DMS53 treated with DMSO at 0.1 percent for 48 hours (cell line): Measurements from ENCODE around the gene AGPAT3.

Experiments
- DNase-seq: peaks from one replicate; lab custom pipeline; 2025; ENCODE audit not compliant: unreplicated experiment; lab: John Stamatoyannopoulos, UW

Gene AGPAT3

DNA sequence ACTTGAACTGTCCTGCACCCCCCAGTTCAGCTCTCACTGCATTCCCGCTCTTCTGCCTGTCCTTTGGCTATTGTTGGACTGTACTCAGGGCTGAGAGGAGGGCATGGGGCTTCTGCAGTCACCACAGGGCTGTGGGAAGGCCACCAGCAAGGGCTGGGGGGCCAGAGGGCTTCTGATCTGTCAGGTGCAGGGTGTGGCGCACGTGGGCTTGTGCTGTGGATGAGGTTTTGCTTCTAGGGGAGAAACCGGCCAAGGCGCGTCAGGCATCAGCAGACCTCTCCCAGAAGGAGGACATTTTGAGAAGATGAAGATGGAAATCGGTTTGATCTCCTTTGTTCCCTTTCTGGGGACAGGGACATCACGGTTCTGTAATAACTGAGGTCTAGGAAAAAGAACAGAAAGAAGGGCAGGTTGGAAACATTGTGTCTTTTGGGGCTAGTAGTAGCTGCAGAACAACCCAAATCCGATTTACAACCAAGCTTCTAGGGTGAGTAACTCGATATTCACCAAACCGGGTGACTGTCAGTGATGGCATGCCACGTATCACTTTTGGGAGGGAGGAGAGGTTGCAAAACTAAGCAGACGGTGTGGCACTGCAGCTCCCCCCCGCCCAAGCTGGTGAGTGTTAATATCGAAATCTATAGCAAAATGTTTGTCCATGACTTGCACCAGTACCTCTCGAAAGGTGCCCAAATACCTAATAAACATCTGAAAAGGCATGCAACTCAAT, 40.9 kb downstream of the AGPAT3 start:
- no peak for DNase-seq

DNA sequence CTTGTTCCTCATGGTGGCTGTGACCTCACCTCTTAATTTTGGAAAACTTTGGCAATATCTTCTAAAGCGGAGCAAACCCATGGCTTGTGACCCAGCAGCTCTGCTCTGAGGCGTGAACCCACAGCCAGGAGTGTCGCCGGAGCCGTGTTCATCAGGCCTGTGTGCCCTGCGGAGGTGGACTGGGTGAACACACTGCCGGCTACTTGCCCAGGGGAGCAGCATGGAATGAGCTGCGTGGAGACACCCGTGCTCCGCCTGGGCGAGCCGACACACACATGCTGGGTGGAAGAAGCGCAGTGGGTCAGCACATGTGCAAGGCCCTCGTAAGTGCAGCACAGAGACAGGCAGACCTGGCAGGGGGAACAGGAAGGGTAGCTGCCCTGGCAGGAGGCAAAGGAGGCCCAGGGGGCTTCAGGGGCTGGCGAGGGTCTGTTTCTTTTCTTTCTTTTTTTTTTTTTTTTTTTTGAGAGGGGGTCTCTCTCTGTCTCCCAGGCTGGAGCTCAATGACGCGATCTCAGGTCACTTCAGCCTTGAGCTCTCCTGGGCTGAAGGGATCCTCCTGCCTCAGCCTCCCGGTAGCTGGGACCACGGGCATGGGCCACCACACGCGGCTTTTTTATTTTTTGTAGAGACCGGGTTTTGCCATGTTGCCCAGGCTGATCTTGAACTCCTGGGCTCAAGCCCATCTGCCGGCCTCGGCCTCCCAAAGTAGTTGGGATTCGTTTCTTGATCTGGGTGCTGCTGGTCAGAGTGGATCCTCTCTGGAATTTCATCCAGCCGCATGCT, 41.8 kb downstream of the AGPAT3 start:
- DNase-seq, result no peak

DNA sequence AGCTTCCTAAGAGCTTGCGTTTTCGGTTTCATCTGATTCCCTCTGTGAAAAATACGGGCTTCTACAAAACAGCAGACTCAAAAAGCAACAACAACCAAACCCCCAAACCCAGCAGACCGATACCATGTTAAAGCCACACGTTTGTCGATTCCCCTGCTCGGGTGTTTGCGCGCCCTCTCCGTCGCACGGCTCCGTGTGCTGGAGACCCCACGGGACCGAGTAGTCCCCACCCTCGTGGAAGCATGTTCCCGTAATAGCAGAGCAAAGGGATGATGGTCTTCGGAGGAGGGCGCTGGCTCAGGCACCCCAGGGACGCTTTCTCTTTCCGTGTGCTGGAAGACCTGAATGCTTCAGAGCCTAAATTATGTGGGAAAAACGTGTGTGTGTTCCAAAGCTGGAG, 42.7 kb downstream of the AGPAT3 start:
- DNase-seq, result no peak

DNA sequence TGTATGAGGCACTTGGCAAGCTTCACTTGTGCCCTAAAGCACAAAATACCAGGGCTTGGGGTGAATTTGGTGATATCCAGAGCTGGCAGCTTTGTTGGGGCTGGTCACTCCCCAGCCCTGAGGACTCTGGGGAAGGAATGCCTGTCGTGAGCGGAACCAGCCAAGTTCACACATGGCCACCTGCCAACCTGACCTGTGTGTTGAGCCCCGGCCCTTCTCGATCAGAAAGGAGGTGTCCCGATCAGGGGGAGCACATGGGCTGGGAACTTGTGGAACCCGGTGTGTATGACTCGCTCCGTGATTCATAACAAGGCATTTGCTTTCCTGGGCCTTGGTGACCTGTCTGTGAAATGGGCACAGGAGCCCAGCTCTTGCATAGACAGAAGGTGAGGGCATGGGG, 43.1 kb downstream of the AGPAT3 start:
- DNase-seq, result no peak

DNA sequence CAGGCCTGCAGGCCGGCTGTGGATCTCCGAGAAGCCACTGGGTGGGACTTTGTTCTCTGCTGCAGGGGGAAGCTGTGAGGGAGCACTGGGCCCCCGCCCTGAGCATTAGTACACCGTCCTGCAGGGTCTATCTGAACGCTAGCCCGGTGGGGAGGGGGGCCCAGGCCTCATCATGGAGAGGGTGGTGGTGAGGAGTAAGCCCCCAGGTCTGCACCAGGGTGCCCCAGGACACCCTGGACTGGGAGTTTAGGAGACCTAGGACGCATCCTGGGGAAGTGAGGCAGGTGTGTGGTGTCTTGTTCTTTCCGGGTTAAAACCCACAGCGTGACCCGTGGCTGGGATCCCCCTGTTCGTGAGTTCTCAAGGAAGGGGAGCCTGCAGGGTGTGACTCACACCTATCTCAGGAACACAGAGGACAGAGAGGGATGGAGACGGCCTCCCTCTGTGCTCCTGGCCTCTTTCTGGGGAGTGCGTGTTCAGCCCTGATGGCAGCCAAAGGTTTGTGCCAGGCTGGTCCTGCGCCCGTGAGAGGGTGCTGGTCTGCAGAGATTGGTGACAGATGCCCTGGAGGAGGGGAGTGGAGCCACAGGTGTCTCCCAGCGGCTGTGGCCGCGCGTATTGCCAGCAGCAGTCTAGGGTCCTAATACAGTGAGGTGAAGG, 44.8 kb downstream of the AGPAT3 start:
- DNase-seq, result no peak

DNA sequence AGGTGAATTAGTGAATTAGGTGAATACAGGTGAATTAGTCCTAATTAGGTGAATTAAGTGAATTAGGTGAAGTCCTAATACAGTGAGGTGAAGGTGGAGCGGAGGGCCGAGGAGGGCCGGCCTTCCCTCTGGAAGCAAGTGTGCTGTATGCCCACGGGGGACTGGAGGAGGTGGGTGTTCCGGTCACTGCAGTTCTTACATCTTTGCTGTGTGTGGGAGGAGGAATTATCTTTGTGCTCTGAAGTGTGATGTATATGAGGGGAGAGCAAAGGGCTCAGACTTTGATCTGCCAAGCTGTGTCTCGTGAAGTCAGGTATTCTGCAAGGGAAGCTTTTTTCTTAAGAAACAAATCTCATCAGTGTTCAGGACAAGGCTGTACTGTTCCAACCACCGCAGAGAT, 45.4 kb downstream of the AGPAT3 start:
- DNase-seq, result no peak

DNA sequence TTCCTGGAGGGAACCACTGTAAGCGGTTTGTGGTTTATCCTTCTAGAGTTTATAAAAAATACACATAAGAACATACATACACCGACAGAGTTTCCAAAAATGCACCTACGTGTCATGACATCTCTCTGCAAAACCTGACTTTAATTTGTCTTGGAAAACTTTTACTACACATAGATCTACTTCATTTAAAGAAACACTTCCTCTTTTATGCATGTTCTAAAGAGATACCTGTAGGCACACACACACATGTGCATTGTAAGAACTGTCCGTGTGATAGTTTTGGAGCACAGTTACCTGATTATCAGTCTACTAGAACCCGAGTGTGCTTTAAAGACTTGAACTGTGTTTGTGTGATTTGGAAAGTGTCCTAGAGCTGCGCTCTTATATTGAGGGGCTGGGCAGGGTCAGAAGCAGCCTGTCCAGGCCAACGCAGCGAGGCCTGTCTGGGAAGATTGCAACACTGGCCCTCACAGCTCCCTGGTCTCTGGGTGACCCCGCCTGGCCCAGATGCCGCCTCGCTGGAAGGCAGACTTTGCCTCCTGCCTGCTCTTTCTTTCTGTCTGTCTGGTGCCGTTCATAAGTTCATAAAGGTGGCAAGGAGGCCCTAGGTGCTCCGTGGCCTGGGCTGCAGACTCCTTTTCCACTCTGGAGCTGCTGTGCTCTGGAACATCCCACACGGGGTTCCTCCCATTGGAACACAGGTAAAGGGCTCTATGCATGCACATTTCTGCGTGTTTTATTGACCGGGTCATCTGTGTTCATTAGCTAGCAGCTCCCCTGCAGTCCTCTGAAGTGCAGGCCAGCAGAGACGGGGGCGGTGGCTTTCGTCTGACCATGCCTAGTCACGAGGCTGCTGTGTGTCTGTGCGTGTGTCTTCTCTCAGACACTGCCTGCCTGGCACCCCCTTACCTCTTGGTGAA, 46.3 kb downstream of the AGPAT3 start:
- DNase-seq, result no peak

DNA sequence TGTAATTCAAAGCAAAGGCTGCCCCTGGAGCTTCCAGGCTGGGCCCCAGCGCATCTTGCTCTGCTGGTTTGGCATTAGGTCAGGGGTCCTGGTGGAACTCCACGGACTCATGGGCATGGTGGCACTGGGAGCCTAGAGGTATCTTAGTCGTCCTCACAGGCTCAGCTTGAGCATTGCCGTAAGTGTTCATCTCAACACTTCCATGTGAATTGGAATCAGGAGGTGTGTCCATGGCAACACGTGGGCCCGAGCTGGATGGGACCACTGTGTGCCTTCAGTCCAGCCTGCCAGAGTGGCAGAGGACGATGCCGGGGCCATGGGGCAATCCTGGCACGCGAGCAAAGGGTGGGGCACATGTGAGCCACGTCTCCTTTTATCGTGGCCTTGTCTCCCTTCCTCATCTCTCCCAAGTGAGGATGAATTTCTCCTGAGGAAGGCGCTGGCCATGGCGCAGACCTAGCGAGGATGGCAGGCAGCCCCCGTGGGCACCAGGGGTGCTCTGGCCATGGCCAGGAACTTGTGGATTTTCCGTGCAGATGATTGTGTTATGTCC, 47.0 kb downstream of the AGPAT3 start:
- no peak for DNase-seq

DNA sequence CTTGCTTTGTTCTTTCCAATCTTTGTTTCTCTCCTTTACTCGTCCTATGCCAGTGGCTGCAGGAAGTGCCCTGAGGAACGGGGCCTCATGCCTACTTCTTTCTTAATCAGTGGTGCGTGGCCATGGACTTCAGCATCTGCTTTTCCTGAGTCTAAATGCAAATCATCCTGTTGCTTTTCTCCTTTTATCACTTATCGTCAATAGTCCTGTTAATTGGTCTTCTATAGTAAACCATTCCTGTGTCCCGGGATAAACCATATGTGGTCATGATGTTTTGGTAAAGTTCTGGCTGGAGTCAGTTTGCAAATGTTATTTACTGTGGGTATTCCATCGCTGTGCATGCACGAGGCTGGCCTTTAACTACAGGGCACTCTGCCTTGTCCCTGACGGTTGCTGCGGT, 47.5 kb downstream of the AGPAT3 start:
- no peak for DNase-seq

DNA sequence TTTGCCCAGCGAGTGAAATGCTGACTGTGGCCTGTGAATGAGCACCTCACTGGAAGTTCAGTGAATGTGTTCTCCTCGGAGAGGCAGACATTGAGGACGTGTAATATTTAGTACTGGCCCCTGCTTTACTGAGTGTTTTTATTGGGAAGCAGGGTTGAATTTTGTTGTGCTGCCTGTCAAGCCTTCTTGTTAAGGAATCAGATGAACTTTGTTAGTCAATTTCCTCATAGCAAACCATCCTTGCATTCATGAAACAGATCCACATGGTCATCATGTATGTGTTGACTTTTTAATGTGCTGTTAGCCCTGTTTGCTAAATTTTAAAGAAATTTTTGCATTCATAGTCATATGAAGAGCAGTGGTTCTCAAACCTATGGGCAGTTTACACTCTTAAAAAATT, 47.9 kb downstream of the AGPAT3 start:
- no peak for DNase-seq

DNA sequence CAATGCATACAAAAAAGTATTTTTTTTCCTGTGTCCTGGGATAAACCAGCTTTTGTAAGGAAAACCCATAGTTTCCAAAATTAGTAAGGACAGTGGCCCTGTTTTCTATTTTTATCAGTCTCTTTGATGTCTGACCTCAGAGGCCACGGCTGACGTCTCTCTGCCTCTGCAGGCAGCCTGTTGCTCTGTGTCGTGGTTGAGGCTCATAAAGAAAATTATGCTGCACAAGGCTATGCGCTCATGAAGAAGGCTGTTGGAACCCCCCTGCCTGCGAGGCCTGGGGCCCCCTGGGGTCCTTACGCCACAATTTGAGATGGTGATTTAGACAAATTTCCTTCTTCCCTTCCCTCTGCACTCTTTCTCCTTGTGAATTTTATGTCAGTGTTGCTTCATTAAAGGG, 48.9 kb downstream of the AGPAT3 start:
- DNase-seq, result no peak

DNA sequence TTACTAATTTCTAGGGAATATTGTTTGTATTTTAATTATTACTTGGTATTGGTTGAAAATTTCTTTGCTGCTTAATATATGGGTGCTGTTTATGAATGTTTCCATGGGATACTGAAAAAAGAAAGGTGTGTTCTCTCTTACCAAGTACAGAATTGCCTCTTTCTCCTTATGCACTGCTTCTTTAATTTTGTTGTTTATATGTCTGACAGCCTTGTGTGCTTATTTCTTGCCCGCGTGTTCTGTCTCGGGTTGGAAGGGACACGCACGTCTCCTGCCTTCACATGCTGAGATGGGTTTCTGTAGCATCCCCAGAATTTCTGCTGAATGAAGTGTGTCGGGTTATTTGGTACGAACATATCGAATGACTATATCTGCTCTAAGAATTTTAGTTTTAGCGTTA, 51.1 kb downstream of the AGPAT3 start:
- DNase-seq, result no peak

DNA sequence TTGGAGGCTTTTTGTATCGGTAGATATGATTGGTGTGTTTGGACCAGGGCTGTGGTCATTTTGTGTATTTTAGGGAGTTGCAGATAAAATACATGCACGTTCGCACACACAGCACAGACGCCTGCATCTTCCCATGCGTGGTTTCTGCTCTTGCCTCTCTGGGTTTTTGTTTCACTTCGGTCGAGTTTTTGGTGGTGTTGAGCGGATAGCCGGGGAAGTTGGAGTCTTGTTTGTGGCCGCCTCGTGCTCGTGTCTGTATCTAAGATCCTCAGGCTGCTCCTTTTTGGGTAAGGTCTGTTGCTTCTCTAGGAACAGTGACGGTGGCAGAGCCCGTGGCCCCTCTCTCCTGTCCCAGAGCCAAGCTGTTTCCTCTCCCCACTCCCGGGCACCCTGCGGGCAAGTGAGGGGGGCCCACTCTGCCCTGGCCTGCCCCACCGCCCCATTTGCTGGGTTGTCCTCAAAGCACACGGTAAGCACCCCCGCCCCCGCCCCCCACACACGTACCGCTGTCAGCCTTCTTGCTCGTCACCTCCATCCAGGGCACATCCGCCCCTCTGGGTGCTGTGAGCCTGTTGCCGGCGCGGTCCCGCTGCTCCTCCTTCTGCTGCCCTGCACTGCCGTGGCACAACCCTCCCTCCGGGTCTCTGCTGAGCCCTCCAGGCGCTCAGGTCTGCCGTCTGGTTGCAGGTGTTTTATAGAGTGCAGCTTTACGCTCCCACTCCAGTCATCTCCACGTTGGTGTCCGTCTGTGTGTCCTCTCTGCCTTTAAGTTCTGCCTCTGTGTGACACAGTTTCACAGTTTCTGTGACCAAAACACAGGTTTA, 51.9 kb downstream of the AGPAT3 start:
- DNase-seq, result no peak

DNA sequence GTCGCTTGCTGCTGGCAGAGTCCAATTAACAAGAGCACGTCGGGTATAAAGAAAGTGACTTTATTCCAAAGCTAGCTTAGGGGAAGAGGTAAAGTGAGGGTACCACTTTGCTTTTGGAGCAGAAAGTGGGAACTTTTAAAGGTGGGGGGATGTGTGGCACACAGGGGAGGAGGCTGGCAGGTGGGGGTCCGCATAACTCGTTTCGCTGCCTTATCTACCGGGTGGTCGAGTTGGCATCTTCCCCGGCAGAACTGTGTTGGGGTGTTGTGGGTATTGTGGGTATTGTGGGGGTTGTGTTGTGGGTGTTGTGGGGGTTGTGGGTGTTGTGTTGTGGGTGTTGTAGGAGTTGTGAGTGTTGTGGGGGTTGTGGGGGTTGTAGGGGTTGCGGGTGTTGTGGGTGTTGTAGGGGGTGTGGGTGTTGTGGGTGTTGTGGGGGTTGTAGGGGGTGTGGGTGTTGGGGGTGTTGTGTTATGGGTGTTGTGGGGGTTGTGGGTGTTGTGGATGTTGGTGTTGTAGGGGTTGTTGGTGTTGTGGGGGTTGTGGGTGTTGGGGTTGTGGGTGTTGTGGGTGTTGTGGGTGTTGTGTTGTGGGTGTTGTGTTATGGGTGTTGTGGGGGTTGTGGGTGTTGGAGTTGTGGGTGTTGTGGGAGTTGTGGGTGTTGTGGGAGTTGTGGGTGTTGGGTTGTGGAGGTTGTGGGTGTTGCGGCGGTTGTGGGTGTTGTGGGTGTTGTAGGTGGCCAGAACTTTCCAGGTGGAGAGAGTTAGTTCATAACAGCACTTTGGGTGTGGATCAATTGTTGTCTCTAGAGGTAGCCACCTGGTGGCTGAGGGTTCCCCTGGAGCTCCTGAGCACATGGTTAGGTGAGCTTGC, 52.7 kb downstream of the AGPAT3 start:
- no peak for DNase-seq

DNA sequence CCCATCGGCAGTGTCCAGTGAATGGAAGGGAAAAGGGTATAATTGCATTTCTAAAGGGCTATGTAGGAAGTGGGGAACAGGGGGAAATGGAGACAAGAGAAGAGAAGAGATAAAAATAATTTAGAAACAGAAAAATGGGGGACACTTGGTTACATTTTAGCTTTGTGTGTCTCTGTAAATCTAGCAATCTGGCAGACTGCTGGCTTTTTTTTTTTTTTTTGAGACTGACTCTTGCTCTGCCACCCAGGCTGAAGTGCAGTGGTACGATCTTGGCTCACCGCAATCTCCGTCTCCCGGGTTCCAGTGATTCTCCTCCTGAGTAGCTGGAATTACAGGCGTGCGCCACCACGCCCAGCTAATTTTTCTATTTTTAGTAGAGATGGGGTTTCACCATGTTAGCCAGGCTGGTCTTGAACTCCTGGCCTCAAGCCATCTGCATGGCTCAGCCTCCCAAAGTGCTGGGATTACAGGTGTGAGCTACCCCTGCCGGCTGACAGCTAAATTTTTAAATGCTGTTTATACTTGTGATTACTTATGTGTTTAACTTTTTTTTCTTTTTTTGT, 53.4 kb downstream of the AGPAT3 start:
- no peak for DNase-seq

DNA sequence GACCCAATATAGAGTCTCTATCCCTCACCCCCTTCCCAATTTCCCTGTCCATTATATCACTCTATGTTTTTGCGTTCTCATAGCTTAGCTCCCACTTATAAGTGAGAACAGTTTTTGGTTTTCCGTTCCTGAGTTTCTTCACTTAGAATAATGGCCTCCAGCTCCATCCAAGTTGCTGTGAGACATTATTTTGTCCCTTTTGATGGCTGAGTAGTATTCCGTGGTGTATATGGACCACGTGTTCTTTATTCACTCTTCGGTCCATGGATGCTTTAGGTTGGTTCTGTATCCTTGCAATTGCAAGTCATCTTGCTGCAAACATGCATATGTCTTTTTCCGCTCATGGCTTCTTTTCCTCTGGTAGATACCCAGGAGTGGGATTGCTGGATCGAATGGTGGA, 54.3 kb downstream of the AGPAT3 start:
- DNase-seq, result no peak

DNA sequence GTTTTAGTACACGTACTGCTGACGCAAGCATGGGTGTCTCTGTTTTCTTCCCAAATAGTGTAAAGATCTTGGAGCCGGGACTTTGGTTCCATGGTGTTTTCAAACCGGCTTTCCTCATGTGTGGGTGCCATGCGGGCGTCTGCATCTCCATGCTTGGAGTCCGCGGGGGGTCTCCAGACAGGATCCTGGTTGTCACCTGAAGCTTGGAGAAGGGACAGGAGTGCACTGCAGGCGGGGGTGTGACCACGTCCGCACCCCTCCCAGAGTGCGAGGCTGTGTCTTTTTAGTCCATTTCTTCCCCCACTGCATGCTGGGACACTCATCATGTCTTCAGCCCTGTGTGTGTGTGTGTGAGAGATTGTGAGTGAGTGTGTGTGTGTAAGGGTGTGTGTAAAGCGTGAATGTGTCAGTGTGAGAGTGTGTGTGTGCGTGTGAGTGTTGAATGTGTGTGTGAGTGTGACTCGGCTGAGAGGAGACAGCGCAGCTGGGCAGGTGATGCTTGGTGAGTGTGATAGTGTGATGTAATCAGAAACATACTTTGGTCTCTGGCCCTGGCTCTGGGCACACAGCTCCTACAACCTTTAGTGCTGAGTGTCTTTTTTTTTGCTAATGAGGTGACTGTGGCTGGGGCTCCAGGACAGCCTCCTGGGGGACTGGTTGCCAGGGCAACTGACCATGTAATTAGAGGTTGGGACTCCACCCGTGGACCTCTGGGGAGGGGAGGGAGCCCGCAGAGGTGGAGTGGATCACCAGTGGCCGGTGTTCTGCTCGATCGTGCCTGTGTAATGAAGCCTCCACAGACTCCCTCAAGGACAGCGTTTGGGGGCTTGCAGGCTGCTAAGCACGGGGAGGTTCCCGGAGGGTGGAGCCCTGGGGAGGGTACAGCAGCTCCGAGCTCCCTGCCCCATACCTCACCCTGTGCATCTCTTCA, 55.1 kb downstream of the AGPAT3 start:
- DNase-seq, result no peak

DNA sequence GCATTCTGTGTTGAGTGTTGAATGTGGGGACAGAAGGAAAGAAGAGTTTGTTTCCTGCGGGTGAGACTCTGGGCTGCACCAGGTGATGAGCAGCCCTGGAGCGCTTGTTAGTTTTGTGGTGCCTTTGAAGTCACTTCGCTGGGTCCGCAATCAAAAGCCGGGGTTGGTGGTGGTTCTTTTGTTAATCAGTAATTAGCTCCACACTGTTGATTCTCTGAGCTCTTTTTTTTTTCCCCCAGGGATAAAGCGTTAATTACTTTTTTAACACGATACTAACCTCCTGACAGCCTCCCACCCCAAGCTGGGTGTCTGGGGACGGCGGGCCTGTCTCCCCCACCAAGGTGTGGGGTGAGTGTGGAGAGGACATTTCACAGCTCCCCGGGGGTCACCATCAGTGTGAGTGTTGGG, 56.6 kb downstream of the AGPAT3 start:
- DNase-seq, result no peak
